ENCODE data around the gene KAT6B. TPM values are rescaled to one million over a fixed set of nuclear protein-coding genes. Genes with fewer than 3 reads are reported as not detected.

Gene KAT6B
- total RNA-seq, 1 donor from 2014 or later, result 41.1 TPM

DNA sequence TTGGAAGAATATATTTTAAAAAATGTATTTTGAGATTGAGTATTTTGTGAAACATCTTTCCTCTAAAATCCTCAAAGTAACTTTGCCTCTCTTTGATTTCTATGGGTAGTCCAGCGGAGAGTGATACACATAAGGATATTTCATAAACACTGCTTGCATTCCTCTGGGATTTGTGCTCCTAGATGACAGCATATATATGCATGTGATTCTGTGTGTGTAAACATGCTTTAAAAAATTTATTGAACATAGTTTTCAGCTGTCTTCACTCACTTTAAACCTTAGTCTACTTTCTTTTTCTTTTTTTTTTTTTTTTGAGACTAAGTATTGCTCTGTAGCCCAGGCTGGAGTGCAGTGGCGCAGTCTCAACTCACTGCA lies 84.6 kb downstream of the KAT6B start:
- DNase-seq (ENCODE audit: low spot score in 2 of 2), result no peak
- Histone ChIP-seq H3K4me3 (no peak overlapping the region), H3K36me3 (no peaks in the 10 kb centered on the region), H3K9me3 (no peaks in the 10 kb centered on the region), H3K4me1 (no peaks in the 10 kb centered on the region), H3K27me3 (no peaks in the 10 kb centered on the region), H3K27ac (no peak overlapping the region)
- intact Hi-C loops (cut with DNase I), result no loop called here
- TF ChIP-seq, protein P1, sequence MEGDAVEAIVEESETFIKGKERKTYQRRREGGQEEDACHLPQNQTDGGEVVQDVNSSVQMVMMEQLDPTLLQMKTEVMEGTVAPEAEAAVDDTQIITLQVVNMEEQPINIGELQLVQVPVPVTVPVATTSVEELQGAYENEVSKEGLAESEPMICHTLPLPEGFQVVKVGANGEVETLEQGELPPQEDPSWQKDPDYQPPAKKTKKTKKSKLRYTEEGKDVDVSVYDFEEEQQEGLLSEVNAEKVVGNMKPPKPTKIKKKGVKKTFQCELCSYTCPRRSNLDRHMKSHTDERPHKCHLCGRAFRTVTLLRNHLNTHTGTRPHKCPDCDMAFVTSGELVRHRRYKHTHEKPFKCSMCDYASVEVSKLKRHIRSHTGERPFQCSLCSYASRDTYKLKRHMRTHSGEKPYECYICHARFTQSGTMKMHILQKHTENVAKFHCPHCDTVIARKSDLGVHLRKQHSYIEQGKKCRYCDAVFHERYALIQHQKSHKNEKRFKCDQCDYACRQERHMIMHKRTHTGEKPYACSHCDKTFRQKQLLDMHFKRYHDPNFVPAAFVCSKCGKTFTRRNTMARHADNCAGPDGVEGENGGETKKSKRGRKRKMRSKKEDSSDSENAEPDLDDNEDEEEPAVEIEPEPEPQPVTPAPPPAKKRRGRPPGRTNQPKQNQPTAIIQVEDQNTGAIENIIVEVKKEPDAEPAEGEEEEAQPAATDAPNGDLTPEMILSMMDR (IDR thresholded peaks at IDR 0.05), result no peak

- H3K27me3 ChIP-seq, result no peaks in the 10 kb centered on the region
- TF ChIP-seq, protein P1 (IDR thresholded peaks at IDR 0.05), result no peak
- no peak for DNase-seq (ENCODE audit: low spot score in 2 of 2)
- no peak overlapping the region for H3K4me3 ChIP-seq
- H3K27ac ChIP-seq, result no peak overlapping the region
- no peaks in the 10 kb centered on the region for H3K9me3 ChIP-seq
- no peaks in the 10 kb centered on the region for H3K36me3 ChIP-seq
- H3K4me1 ChIP-seq, result no peaks in the 10 kb centered on the region
- intact Hi-C loops (cut with DNase I), result no loop called here
These were observed 85.8 kb downstream of the KAT6B start for GRCh38 chr10:74912182-74912581.

GRCh38 chr10:74912682-74913081 lies 86.3 kb downstream of the KAT6B start:
- TF ChIP-seq, protein P1 (IDR thresholded peaks at IDR 0.05), result no peak
- H3K27ac ChIP-seq, result no peak overlapping the region
- intact Hi-C loops (cut with DNase I), result no loop called here
- H3K4me1 ChIP-seq, result no peaks in the 10 kb centered on the region
- H3K9me3 ChIP-seq, result no peaks in the 10 kb centered on the region
- no peaks in the 10 kb centered on the region for H3K27me3 ChIP-seq
- H3K36me3 ChIP-seq, result no peaks in the 10 kb centered on the region
- no peak overlapping the region for H3K4me3 ChIP-seq
- no peak for DNase-seq (ENCODE audit: low spot score in 2 of 2)

- intact Hi-C loops (cut with DNase I), result no loop called here
- H3K4me3 ChIP-seq, result no peak overlapping the region
These were observed 87.1 kb downstream of the KAT6B start for GRCh38 chr10:74913377-74913979.

DNA sequence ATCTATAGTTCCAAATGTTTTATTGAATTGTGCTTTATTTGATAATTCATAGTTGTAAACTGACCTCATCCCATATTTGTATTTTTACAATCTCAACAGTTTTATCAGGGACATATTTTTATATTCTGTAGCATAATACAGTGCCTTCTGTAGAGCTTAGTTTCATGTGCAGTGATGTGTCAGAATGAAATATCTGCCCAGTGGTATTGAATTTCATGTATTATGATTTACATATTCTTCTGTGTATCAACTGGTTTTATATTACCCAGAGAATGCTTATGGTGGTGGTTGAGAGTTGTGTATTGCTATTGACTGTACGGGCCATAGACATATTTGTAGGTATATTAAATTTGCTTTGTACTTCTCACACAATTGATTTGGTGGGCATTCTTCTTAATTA lies 89.9 kb downstream of the KAT6B start:
- no peaks in the 10 kb centered on the region for H3K27me3 ChIP-seq
- no peaks in the 10 kb centered on the region for H3K4me1 ChIP-seq
- H3K9me3 ChIP-seq, result no peaks in the 10 kb centered on the region
- TF ChIP-seq, protein P1 (IDR thresholded peaks at IDR 0.05), result no peak
- intact Hi-C loops (cut with DNase I), result no loop called here
- H3K27ac ChIP-seq, result no peak overlapping the region
- no peaks in the 10 kb centered on the region for H3K36me3 ChIP-seq
- H3K4me3 ChIP-seq, result no peak overlapping the region
- no peak for DNase-seq (ENCODE audit: low spot score in 2 of 2)

More at GRCh38 chr10:74913377-74913979, 87.1 kb downstream of the KAT6B start:
- Histone ChIP-seq H3K36me3 (no peaks in the 10 kb centered on the region), H3K4me1 (no peaks in the 10 kb centered on the region), H3K27me3 (no peaks in the 10 kb centered on the region), H3K9me3 (no peaks in the 10 kb centered on the region), H3K27ac (no peak overlapping the region)
- no peak for DNase-seq (ENCODE audit: low spot score in 2 of 2)
- TF ChIP-seq, protein P1 (IDR thresholded peaks at IDR 0.05), result no peak
